Subcutaneous preadipocyte (primary cell): Measurements from ENCODE around the gene OR9A2. TPM values are rescaled to one million over a fixed set of nuclear protein-coding genes. Genes with fewer than 3 reads are reported as not detected.

Experiments
- total RNA-seq: library from RNA; depleted of rRNA; stranded (reverse); fragments of >200 nt; gene quantifications from 2 replicates; pipeline ENCODE4 v1.2.3, GENCODE V29; 2012

The OR9A2 gene, protein sequence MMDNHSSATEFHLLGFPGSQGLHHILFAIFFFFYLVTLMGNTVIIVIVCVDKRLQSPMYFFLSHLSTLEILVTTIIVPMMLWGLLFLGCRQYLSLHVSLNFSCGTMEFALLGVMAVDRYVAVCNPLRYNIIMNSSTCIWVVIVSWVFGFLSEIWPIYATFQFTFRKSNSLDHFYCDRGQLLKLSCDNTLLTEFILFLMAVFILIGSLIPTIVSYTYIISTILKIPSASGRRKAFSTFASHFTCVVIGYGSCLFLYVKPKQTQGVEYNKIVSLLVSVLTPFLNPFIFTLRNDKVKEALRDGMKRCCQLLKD
- total RNA-seq = not detected in 2 replicates

DNA sequence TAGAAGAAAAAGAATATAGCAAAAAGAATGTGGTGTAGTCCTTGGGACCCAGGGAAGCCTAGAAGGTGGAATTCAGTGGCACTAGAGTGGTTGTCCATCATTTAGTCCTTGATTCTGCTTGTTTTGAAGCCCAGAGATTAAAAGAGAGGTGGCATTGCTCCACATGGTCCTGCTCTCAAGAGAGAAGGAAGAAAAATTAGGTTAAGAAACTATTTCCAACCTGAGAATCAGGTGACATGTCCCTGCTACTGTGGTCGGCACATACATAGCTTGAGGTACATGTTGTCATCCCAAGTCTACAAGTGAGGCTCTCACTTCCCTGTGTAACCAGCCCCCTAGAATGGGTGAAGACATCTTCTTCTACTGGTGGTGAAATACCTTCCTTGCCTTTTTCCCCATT, at the start of gene OR9A2:
Gene OR9A2 (minus strand): TSS at position 101 of the 400 bp plus-strand sequence. CDS start 0 bp downstream, at position 101.

DNA sequence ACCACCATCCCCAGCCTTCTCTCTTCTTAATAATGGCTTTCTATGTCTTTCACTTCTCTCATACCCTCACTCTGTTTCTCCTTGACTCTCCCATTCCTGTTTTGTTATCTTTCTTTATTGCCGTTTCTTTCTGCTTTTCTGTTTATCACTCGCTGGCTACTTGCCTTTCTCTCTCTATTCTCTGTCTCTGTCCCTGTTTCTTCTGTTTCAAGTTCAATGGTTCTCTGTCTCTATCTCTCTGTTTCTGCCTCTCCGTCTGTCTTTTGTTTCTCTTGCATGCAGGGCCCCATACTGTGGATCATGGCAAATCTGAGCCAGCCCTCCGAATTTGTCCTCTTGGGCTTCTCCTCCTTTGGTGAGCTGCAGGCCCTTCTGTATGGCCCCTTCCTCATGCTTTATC, 25.1 kb upstream of the OR9A2 start, which contains the start of gene OR6V1:
Gene OR6V1 (plus strand): TSS at position 301 of the 400 bp plus-strand sequence. CDS start 0 bp downstream, at position 301.

Other genes starting within 250 kb of the OR9A2 start
- gene EPHB6, start 172.1 kb downstream of the OR9A2 start, total RNA-seq = 3.1 and 12.1 TPM in 2 replicates
- gene TRPV6, start 141.4 kb downstream of the OR9A2 start, total RNA-seq = not detected in 2 replicates
- gene TRPV5, start 93.4 kb downstream of the OR9A2 start, total RNA-seq = not detected in 2 replicates
- not detected in 2 replicates for gene LLCFC1, start 87.6 kb downstream of the OR9A2 start, total RNA-seq
- gene KEL, start 64.8 kb downstream of the OR9A2 start, total RNA-seq = not detected in 2 replicates
- not detected in 2 replicates for gene OR6V1, start 25.2 kb upstream of the OR9A2 start, total RNA-seq
- not detected in 2 replicates for gene PIP, start 104.9 kb upstream of the OR9A2 start, total RNA-seq
- gene TAS2R39, start 156.3 kb upstream of the OR9A2 start, total RNA-seq = not detected in 2 replicates
- not detected in 2 replicates for gene TAS2R40, start 194.9 kb upstream of the OR9A2 start, total RNA-seq
- gene GSTK1, start 236.3 kb upstream of the OR9A2 start, total RNA-seq = 60.8 and 77.5 TPM in 2 replicates